ENCODE measurements around the gene DAZ4.
"Not testable (repeated sequence)": the region's sequence is repeated elsewhere in the genome, so short reads cannot be mapped to it uniquely, and the experiment has no call there.

DAZ4 gene

GRCh38 chrY:24833619-24834018 is at the start of gene DAZ4:
Gene DAZ4 (plus strand): TSS chrY:24833919. CDS start chrY:24834127, 208 bp downstream.
- not testable (repeated sequence) for DNase-seq

- not testable (repeated sequence) for DNase-seq
These were observed 20.4 kb upstream of the DAZ4 start, which contains the start of gene DAZ3 for GRCh38 chrY:24813293-24813692. Gene DAZ3 (minus strand): TSS chrY:24813393. CDS start chrY:24813185, 208 bp downstream.

GRCh38 chrY:24821836-24822235 is 11.9 kb upstream of the DAZ4 start:
- not testable (repeated sequence) for DNase-seq

- not testable (repeated sequence) for DNase-seq
These were observed 9.4 kb upstream of the DAZ4 start for GRCh38 chrY:24824184-24824879.

GRCh38 chrY:24825069-24825468 is 8.7 kb upstream of the DAZ4 start:
- DNase-seq, result not testable (repeated sequence)

All from NCI-H82 (cell line).